HEK293 (cell line): ENCODE measurements around the gene BUD23.
"Not testable (repeated sequence)": the region's sequence is repeated elsewhere in the genome, so short reads cannot be mapped to it uniquely, and the experiment has no call there.

Experiments used
- CTCF ChIA-PET: fragments of 350-600 bp; formaldehyde crosslinking; extraction: SDS; loops from one replicate; lab custom pipeline; 2021; ENCODE audit warnings: antibody characterized with exemption; lab: Yijun Ruan, JAX
- POLR2A ChIA-PET: fragments of 300-600 bp; formaldehyde crosslinking; extraction: SDS; loops from one replicate; lab custom pipeline; 2020; ENCODE audit warnings: antibody characterized with exemption, inconsistent platforms; lab: Yijun Ruan, JAX
- H3K27ac ChIP-seq: fragments of 200-500 bp; sonication (Bioruptor generic); 2 replicates; pipeline ENCODE4 v1.5.1; 2014; ENCODE audit warnings: low read depth, low read length, control low read depth, inconsistent platforms; ENCODE audit errors: extremely low read depth
- H3K36me3 ChIP-seq, 2 experiments: fragments of 200-500 bp in 1 of 2; sonication (Bioruptor generic) in 1 of 2; 1 replicate in 1 of 2; 2 replicates in 1 of 2; pipeline ENCODE4 v1.5.1; 2014 to 2017; ENCODE audit warnings: inconsistent platforms in 2 of 2, low read length in 2 of 2; ENCODE audit not compliant: control insufficient read depth in 2 of 2, insufficient read depth in 1 of 2
- H3K4me1 ChIP-seq: fragments of 200-500 bp; sonication (Bioruptor generic); 2 replicates; pipeline ENCODE4 v1.5.1; 2014; ENCODE audit warnings: mild to moderate bottlenecking, low read length, inconsistent platforms; ENCODE audit not compliant: control insufficient read depth, insufficient read depth
- H3K4me3 ChIP-seq: 2 replicates; pipeline ENCODE4 v1.5.1; 2011; ENCODE audit warnings: low read depth, mild to moderate bottlenecking, control low read depth, low read length, moderate library complexity
- H3K9me3 ChIP-seq: fragments of 200-500 bp; sonication (Bioruptor generic); 2 replicates; pipeline ENCODE4 v1.5.1; 2014; ENCODE audit warnings: low read depth, low read length, inconsistent platforms; ENCODE audit not compliant: control insufficient read depth, insufficient read depth
- ATF2 ChIP-seq: fragments of 450-650 bp; formaldehyde crosslinking; IDR thresholded peaks from 2 replicates; pipeline ENCODE4 v1.5.1; 2016; ENCODE audit warnings: missing biosample characterization, missing genetic modification characterization, low read depth
- BCL6B ChIP-seq: fragments of 450-650 bp; formaldehyde crosslinking; IDR thresholded peaks from 2 replicates; pipeline ENCODE4 v1.5.1; 2017; ENCODE audit warnings: missing biosample characterization, missing genetic modification characterization
- HOXA7 ChIP-seq: sonication (generic); formaldehyde crosslinking; IDR thresholded peaks from 2 replicates; pipeline ENCODE4 v1.8.1; 2022; ENCODE audit warnings: missing genetic modification reagents, borderline replicate concordance
- KLF1 ChIP-seq: fragments of 450-650 bp; formaldehyde crosslinking; IDR thresholded peaks from 2 replicates; pipeline ENCODE4 v1.5.1; 2016; ENCODE audit warnings: missing biosample characterization, missing genetic modification characterization
- KLF10 ChIP-seq: fragments of 450-650 bp; IDR thresholded peaks from 2 replicates; pipeline ENCODE4 v1.5.1; 2018; ENCODE audit warnings: missing biosample characterization, mild to moderate bottlenecking, missing genetic modification characterization
- PRDM6 ChIP-seq: fragments of 450-650 bp; formaldehyde crosslinking; IDR thresholded peaks from 2 replicates; pipeline ENCODE4 v1.5.1; 2017; ENCODE audit warnings: missing biosample characterization, missing genetic modification characterization
- ZBTB44 ChIP-seq: fragments of 450-650 bp; IDR thresholded peaks from 2 replicates; pipeline ENCODE4 v1.5.1; 2018; ENCODE audit warnings: missing biosample characterization, mild to moderate bottlenecking, missing genetic modification characterization
- ZEB2 ChIP-seq: fragments of 450-650 bp; formaldehyde crosslinking; IDR thresholded peaks from 2 replicates; pipeline ENCODE4 v1.5.1; 2016; ENCODE audit warnings: missing biosample characterization, missing genetic modification characterization
- ZNF140 ChIP-seq: fragments of 450-650 bp; formaldehyde crosslinking; IDR thresholded peaks from 2 replicates; pipeline ENCODE4 v1.5.1; 2016; ENCODE audit warnings: missing biosample characterization, missing genetic modification characterization
- ZNF146 ChIP-seq: fragments of 450-650 bp; formaldehyde crosslinking; IDR thresholded peaks from 2 replicates; pipeline ENCODE4 v1.5.1; 2016; ENCODE audit warnings: missing biosample characterization, missing genetic modification characterization
- ZNF26 ChIP-seq: fragments of 450-650 bp; formaldehyde crosslinking; IDR thresholded peaks from 2 replicates; pipeline ENCODE4 v1.5.1; 2016; ENCODE audit warnings: missing biosample characterization, missing genetic modification characterization
- ZNF354C ChIP-seq: fragments of 450-650 bp; formaldehyde crosslinking; IDR thresholded peaks from 2 replicates; pipeline ENCODE4 v1.5.1; 2016; ENCODE audit warnings: missing biosample characterization, missing genetic modification characterization, low read depth, borderline replicate concordance
- ZNF398 ChIP-seq: fragments of 450-650 bp; formaldehyde crosslinking; IDR thresholded peaks from 2 replicates; pipeline ENCODE4 v1.5.1; 2017; ENCODE audit warnings: missing biosample characterization, missing genetic modification characterization
- ZNF529 ChIP-seq: fragments of 450-650 bp; formaldehyde crosslinking; IDR thresholded peaks from 2 replicates; pipeline ENCODE4 v1.5.1; 2017; ENCODE audit warnings: missing genetic modification characterization, missing biosample characterization; ENCODE audit not compliant: insufficient replicate concordance
- ZNF544 ChIP-seq: fragments of 450-650 bp; formaldehyde crosslinking; IDR thresholded peaks from 2 replicates; pipeline ENCODE4 v1.5.0; 2017; ENCODE audit warnings: missing biosample characterization, missing genetic modification characterization
- ZNF585B ChIP-seq: fragments of 450-650 bp; formaldehyde crosslinking; IDR thresholded peaks from 2 replicates; pipeline ENCODE4 v1.5.1; 2016; ENCODE audit warnings: missing biosample characterization, missing genetic modification characterization
- ZNF792 ChIP-seq: fragments of 450-650 bp; formaldehyde crosslinking; IDR thresholded peaks from 2 replicates; pipeline ENCODE4 v1.5.1; 2016; ENCODE audit warnings: missing biosample characterization, missing genetic modification characterization

BUD23 gene

GRCh38 chr7:73652541-73652949, 30.9 kb upstream of the BUD23 start:
- no peaks in the 10 kb centered on the region for H3K4me1 ChIP-seq
- ChIA-PET CTCF (interaction anchor here (1.2 kb wide), 1 partner anchor 16 kb away, joined by 3 read pairs; no protein-coding TSS in a partner anchor), POLR2A (no interaction called here)
- H3K27ac ChIP-seq, result no peak overlapping the region
- no peak overlapping the region for H3K4me3 ChIP-seq
- H3K9me3 ChIP-seq, result no peaks in the 10 kb centered on the region
- TF ChIP-seq ZNF792 (no peak), KLF1 (tag by site-specific recombination) (no peak), ZBTB44 (no peak), ZNF585B (tag by site-specific recombination) (no peak), ZNF26 (tag by site-specific recombination) (no peak), PRDM6 (no peak), ZNF140 (tag by site-specific recombination) (no peak), ZNF354C (tag by site-specific recombination) (no peak), ZNF398 (tag by site-specific recombination) (no peak), KLF10 (tag by site-specific recombination) (no peak), ZEB2 (tag by site-specific recombination) (no peak), ZNF544 (tag by site-specific recombination) (no peak), ATF2 (tag by site-specific recombination) (no peak), ZNF529 (tag by site-specific recombination) (no peak), BCL6B (tag by site-specific recombination) (no peak), HOXA7 (CRISPR knock-in tag) (no peak)
- no peaks in the 10 kb centered on the region for H3K36me3 ChIP-seq

- H3K4me1 ChIP-seq, H3K27ac ChIP-seq: not testable (repeated sequence)
- CTCF ChIA-PET, result interaction anchor here (0.9 to 1.2 kb wide), 2 partner anchors 13 to 48 kb away, joined by 3 to 4 read pairs; partner anchors contain the start of gene VPS37D
- TF ChIP-seq ZNF146 (tag by site-specific recombination), result 0 out of 2 replicates have a peak, but pooled peaks have one; percentile 1
- TF ChIP-seq, all 188 proteins: peak for 1; not testable (repeated sequence) for 187
- H3K9me3 ChIP-seq, H3K36me3 ChIP-seq, POLR2A ChIA-PET, H3K4me3 ChIP-seq: not testable (repeated sequence)
These were observed 28.1 kb upstream of the BUD23 start for GRCh38 chr7:73655309-73655708.
